ENCODE results near the gene CFAP74.
A peak's percentile ranks its signal among the peaks of the same experiment; 100 is the strongest.

The CFAP74 gene

GRCh38 chr1:1901641-1902294, 101.8 kb downstream of the CFAP74 start:
- no peak overlapping the region for H3K27ac ChIP-seq (ENCODE audit: extremely low read depth, low read depth, low read length)

GRCh38 chr1:1900883-1901640, 102.5 kb downstream of the CFAP74 start:
- CTCF ChIA-PET: interaction anchor here (0.8 to 2.2 kb wide), 3 partner anchors 8 to 106 kb away, joined by 3 to 7 read pairs (median 4); no protein-coding TSS in a partner anchor
- Histone ChIP-seq H3K4me1 (ENCODE audit: control insufficient read depth, insufficient read depth, low read length) (no peaks in the 10 kb centered on the region), H3K4me3 (ENCODE audit: low read depth, low read length) (no peak overlapping the region), H3K9me3 (ENCODE audit: control insufficient read depth, insufficient read depth, low read depth, low read length) (no peaks in the 10 kb centered on the region), H3K36me3 (ENCODE audit: control insufficient read depth in 2 of 2, insufficient read depth in 1 of 2, low read length in 2 of 2) (no peaks in the 10 kb centered on the region), H3K27ac (ENCODE audit: extremely low read depth, low read depth, low read length) (no peak overlapping the region)
- POLR2A ChIA-PET: interaction anchor here (1.1 kb wide), 1 partner anchor 9 kb away, joined by 3 read pairs; no protein-coding TSS in a partner anchor
- no peak for TF ChIP-seq ZEB2 (tag by site-specific recombination; IDR thresholded peaks at IDR 0.05)
- peak; percentile 70; the same call in 1 of the 2 replicates for TF ChIP-seq SCRT1 (tag by site-specific recombination; IDR thresholded peaks at IDR 0.05; ENCODE audit: borderline replicate concordance)
- no peak for TF ChIP-seq ZNF777 (tag by site-specific recombination; IDR thresholded peaks at IDR 0.05; ENCODE audit: borderline replicate concordance)
- TF ChIP-seq ZNF366 (tag by site-specific recombination; conservative IDR thresholded peaks at IDR 0.05): peak; percentile 97
- no peak for TF ChIP-seq ZNF501 (tag by site-specific recombination; IDR thresholded peaks at IDR 0.05)
- TF ChIP-seq ZNF214 (tag by site-specific recombination; IDR thresholded peaks at IDR 0.05; ENCODE audit: borderline replicate concordance): no peak
- no peak for TF ChIP-seq ZNF350 (tag by site-specific recombination; IDR thresholded peaks at IDR 0.05)
- TF ChIP-seq GLIS2 (tag by site-specific recombination; IDR thresholded peaks at IDR 0.05): no peak
- peak; percentile 96 for TF ChIP-seq PRDM1 (tag by site-specific recombination; IDR thresholded peaks at IDR 0.05)
- no peak for TF ChIP-seq SP2 (tag by site-specific recombination; IDR thresholded peaks at IDR 0.05)
- no peak for TF ChIP-seq ZBTB10 (tag by site-specific recombination; IDR thresholded peaks at IDR 0.05)
- no peak for TF ChIP-seq ZNF23 (tag by site-specific recombination; IDR thresholded peaks at IDR 0.05; ENCODE audit: borderline replicate concordance)
- TF ChIP-seq PBX3 (CRISPR knock-in tag; IDR thresholded peaks at IDR 0.05): no peak
- TF ChIP-seq ZNF621 (tag by site-specific recombination; IDR thresholded peaks at IDR 0.05): no peak
- no peak for TF ChIP-seq ZFHX2 (tag by site-specific recombination; conservative IDR thresholded peaks at IDR 0.05)
- TF ChIP-seq ZNF394 (tag by site-specific recombination; IDR thresholded peaks at IDR 0.05; ENCODE audit: borderline replicate concordance): no peak
- TF ChIP-seq ZNF133 (tag by site-specific recombination; IDR thresholded peaks at IDR 0.05): no peak

More at GRCh38 chr1:1901641-1902294, 101.8 kb downstream of the CFAP74 start:
- no peaks in the 10 kb centered on the region for H3K4me1 ChIP-seq (ENCODE audit: control insufficient read depth, insufficient read depth, low read length)
- peak; percentile 48 for TF ChIP-seq ZIC2 (tag by site-specific recombination; IDR thresholded peaks at IDR 0.05)
- TF ChIP-seq ZNF645 (tag by site-specific recombination; IDR thresholded peaks at IDR 0.05): no peak
- TF ChIP-seq ZBTB11 (tag by site-specific recombination; conservative IDR thresholded peaks at IDR 0.05; ENCODE audit: low read depth): no peak
- 0 out of 2 replicates have a peak, but pooled peaks have one; percentile 2 for TF ChIP-seq SCRT1 (tag by site-specific recombination; IDR thresholded peaks at IDR 0.05; ENCODE audit: borderline replicate concordance)
- no peaks in the 10 kb centered on the region for H3K36me3 ChIP-seq (ENCODE audit: control insufficient read depth in 2 of 2, insufficient read depth in 1 of 2, low read length in 2 of 2)
- H3K4me3 ChIP-seq (ENCODE audit: low read depth, low read length): no peak overlapping the region
- no peaks in the 10 kb centered on the region for H3K9me3 ChIP-seq (ENCODE audit: control insufficient read depth, insufficient read depth, low read depth, low read length)
- CTCF ChIA-PET: interaction anchor here (0.6 to 1.1 kb wide), 5 partner anchors 43 to 480 kb away, joined by 3 to 5 read pairs (median 4); no protein-coding TSS in a partner anchor
- POLR2A ChIA-PET: no interaction called here
